Astrocyte (in vitro differentiated cells and primary cell): ENCODE measurements around the gene ARHGAP6.

Experiments used
- CTCF ChIP-seq: IDR thresholded peaks from 2 replicates; pipeline ENCODE4 v1.5.1; 2011; ENCODE audit warnings: low read depth, mild to moderate bottlenecking, inconsistent platforms, low read length, moderate library complexity; ENCODE audit not compliant: insufficient read depth
- EZH2 ChIP-seq: IDR thresholded peaks from 2 replicates; pipeline ENCODE4 v1.6.1; 2012; ENCODE audit warnings: mild to moderate bottlenecking, low read length, inconsistent platforms; ENCODE audit not compliant: insufficient read depth

- no peak for TF ChIP-seq CTCF
- TF ChIP-seq EZH2 = no peak
Observed at GRCh38 chrX:11703855-11704254, 38.1 kb upstream of the ARHGAP6 start.
